ENCODE data around the gene LMX1A.

The LMX1A gene

DNA sequence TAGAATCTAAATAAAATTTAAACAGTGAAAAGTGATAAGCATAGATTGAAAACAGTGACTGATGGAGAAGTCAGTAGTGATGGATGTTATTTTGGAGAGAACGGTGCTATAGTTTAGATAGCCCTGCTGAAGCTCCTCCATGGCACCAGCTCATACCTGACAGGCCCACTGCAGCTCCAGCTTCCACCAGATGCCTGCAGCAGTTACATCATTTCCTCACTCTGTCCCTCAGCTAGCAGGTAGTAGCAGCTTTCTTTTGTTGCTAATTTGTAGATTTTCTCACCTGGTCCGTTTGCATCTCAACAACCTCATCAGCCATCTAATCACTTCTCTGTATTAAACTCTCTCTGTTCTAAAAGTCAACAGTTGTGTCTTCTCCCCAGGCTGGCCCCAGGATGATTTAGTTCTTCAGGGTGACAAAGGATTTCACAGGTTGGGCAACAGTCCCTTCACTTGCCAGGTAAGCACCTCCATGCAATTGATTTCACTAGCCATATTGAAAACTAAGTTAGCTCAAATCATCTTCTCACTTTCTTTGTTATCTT is 128.3 kb downstream of the LMX1A start:
- no peak overlapping the region for H3K27ac ChIP-seq (replicated peaks)
- no peak overlapping the region for H3K4me3 ChIP-seq (replicated peaks; ENCODE audit: insufficient read depth, low read length)
- H3K27me3 ChIP-seq (ENCODE audit: insufficient read depth, poor library complexity, severe bottlenecking): no peaks in the 10 kb centered on the region
- no peak for DNase-seq (ENCODE audit: low read depth in 1 of 2, low spot score in 1 of 2)
- TF ChIP-seq POLR2AphosphoS5 (IDR thresholded peaks at IDR 0.05; ENCODE audit: low read depth) (no peak), CTCF (IDR thresholded peaks at IDR 0.05; ENCODE audit: insufficient read depth, low read length) (no peak)
- TF ChIP-seq, protein P1, sequence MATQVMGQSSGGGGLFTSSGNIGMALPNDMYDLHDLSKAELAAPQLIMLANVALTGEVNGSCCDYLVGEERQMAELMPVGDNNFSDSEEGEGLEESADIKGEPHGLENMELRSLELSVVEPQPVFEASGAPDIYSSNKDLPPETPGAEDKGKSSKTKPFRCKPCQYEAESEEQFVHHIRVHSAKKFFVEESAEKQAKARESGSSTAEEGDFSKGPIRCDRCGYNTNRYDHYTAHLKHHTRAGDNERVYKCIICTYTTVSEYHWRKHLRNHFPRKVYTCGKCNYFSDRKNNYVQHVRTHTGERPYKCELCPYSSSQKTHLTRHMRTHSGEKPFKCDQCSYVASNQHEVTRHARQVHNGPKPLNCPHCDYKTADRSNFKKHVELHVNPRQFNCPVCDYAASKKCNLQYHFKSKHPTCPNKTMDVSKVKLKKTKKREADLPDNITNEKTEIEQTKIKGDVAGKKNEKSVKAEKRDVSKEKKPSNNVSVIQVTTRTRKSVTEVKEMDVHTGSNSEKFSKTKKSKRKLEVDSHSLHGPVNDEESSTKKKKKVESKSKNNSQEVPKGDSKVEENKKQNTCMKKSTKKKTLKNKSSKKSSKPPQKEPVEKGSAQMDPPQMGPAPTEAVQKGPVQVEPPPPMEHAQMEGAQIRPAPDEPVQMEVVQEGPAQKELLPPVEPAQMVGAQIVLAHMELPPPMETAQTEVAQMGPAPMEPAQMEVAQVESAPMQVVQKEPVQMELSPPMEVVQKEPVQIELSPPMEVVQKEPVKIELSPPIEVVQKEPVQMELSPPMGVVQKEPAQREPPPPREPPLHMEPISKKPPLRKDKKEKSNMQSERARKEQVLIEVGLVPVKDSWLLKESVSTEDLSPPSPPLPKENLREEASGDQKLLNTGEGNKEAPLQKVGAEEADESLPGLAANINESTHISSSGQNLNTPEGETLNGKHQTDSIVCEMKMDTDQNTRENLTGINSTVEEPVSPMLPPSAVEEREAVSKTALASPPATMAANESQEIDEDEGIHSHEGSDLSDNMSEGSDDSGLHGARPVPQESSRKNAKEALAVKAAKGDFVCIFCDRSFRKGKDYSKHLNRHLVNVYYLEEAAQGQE (IDR thresholded peaks at IDR 0.05; ENCODE audit: insufficient replicate concordance, low read depth): no peak

DNA sequence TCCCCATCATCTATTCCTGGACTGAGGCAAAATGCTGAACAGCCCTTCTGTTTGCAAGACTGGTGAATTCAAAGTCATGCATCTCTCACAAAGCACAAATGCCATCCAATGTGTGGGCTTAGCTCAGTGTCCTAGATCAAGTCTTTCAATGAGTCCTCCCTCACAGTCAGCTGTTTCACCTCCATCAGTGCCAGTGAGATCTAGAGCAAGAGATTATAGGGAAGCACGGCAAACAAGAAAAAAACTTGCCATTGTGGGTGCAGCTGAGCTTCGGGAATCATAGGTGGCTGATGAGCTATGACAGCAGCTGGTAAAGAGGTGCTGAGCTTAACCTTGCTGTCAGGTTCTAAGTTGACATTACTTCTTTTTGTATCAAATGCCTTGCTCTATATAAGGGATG is 130.2 kb downstream of the LMX1A start:
- no peaks in the 10 kb centered on the region for H3K27me3 ChIP-seq (ENCODE audit: insufficient read depth, poor library complexity, severe bottlenecking)
- DNase-seq (ENCODE audit: low read depth in 1 of 2, low spot score in 1 of 2): no peak
- H3K27ac ChIP-seq (replicated peaks): no peak overlapping the region
- no peak for TF ChIP-seq CTCF (IDR thresholded peaks at IDR 0.05; ENCODE audit: insufficient read depth, low read length)
- no peak for TF ChIP-seq SPI1 (IDR thresholded peaks at IDR 0.05; ENCODE audit: borderline replicate concordance, low read depth)
- TF ChIP-seq, protein P1 (IDR thresholded peaks at IDR 0.05; ENCODE audit: insufficient replicate concordance, low read depth): no peak
- no peak for TF ChIP-seq GABPA (IDR thresholded peaks at IDR 0.05; ENCODE audit: low read depth)
- TF ChIP-seq POLR2AphosphoS5 (IDR thresholded peaks at IDR 0.05; ENCODE audit: low read depth): no peak
- no peak overlapping the region for H3K4me3 ChIP-seq (replicated peaks; ENCODE audit: insufficient read depth, low read length)

DNA sequence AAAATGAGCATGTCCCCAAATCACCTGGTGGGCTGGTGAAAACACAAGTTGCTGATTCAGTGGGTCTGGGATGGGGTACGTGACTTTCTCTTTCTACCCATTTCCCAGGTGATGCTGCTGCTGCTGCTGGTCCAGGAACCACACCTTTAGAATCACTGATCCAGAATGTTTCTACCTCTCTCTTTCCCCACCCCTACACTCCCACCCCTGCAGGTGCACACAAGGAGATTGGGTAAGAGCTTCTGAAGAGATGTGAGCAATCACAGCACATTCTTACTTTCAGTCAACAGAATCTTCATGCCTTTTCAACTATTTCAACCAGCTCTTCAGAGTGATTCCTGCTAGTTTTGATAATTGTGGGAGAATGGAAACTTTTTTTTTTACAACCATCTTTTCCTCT is 130.9 kb downstream of the LMX1A start:
- no peak overlapping the region for H3K4me3 ChIP-seq (replicated peaks; ENCODE audit: insufficient read depth, low read length)
- no peak overlapping the region for H3K27ac ChIP-seq (replicated peaks)
- no peak for DNase-seq (ENCODE audit: low read depth in 1 of 2, low spot score in 1 of 2)
- no peaks in the 10 kb centered on the region for H3K27me3 ChIP-seq (ENCODE audit: insufficient read depth, poor library complexity, severe bottlenecking)
- TF ChIP-seq POLR2AphosphoS5 (IDR thresholded peaks at IDR 0.05; ENCODE audit: low read depth) (no peak), SPI1 (IDR thresholded peaks at IDR 0.05; ENCODE audit: borderline replicate concordance, low read depth) (no peak), CTCF (IDR thresholded peaks at IDR 0.05; ENCODE audit: insufficient read depth, low read length) (no peak), GABPA (IDR thresholded peaks at IDR 0.05; ENCODE audit: low read depth) (no peak)
- TF ChIP-seq, protein P1 (IDR thresholded peaks at IDR 0.05; ENCODE audit: insufficient replicate concordance, low read depth): no peak
